T47D (cell line): ENCODE data around the gene CIDEB.

Source experiments
- DNase-seq, 2 experiments: peaks; one replicate each; pipeline versions ENCODE4 v3.0.0 to v3.0.0-alpha.2; 2011 to 2012; ENCODE audit warnings: low read depth in 1 of 2, low spot score in 1 of 2
- JUND ChIP-seq: IDR thresholded peaks from 2 replicates; pipeline ENCODE4 v1.6.1; 2012; ENCODE audit warnings: low read depth
- in situ Hi-C: cut with HindIII; loops from 2 replicates; pipeline ENCODE4 v1.10.0; 2016; ENCODE audit warnings: low sequenced_read_pairs, low pct_unique_long_range_greater_than_20kb

CIDEB gene

GRCh38 chr14:24314377-24315193 lies 6.8 kb upstream of the CIDEB start:
- TF ChIP-seq JUND, result no peak
- in situ Hi-C loops, result no loop called here
- DNase-seq, result no peak

GRCh38 chr14:24313913-24314312 lies 6.1 kb upstream of the CIDEB start:
- in situ Hi-C loops, result no loop called here
- TF ChIP-seq JUND, result no peak
- DNase-seq, result no peak

GRCh38 chr14:24312736-24313507 lies 5.1 kb upstream of the CIDEB start:
- DNase-seq, result no peak
- TF ChIP-seq JUND, result no peak
- in situ Hi-C loops, result no loop called here

DNA sequence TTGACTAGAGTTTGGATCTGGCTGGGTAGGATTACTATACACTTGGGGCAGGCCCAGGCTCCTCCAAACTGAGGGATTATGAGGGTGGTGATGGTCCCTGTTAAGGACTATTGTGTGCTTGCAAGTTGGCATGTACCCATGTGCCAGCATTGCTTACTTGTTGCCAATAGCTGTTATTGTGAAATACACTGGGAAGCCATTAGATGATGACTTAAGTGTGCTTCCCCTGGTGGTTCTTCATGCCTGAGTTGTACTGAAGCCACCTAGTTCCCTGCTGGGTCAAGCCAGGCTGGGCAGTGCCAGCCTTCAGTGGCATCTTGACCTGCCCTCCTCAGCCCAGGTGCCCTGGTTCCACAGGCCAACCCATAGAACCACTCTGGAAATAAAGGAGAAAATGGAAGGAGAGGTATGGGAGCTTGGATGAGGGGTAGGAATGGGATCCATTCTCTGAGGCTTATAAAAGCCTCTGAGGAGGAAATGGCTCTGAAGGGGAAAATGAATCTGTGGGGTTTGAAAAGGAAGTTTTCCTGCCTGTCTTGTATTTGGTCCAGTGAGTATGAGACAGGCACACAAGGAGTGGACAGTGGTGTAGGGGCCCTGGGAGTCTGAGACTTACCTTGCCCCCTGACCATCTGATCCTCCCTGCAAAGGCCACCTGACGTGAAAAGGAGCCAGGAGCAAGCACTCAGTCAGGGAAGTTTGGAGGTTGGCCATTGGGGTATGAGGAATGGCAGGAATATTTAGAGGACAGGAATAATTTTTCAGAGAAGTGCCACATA lies 4.2 kb upstream of the CIDEB start:
- no peak for TF ChIP-seq JUND
- in situ Hi-C loops, result no loop called here
- DNase-seq, result no peak

GRCh38 chr14:24310646-24311604 lies 3.1 kb upstream of the CIDEB start, which contains the start of gene LTB4R:
Gene LTB4R, plus strand, starts transcription at chr14:24311502. Its CDS starts 4,150 bp downstream, at chr14:24315652.
- in situ Hi-C loops, result no loop called here
- no peak for TF ChIP-seq JUND
- no peak for DNase-seq

- no peak for DNase-seq
- in situ Hi-C loops, result no loop called here
- TF ChIP-seq JUND, result no peak
Observed at GRCh38 chr14:24310265-24310645, 2.5 kb upstream of the CIDEB start.

DNA sequence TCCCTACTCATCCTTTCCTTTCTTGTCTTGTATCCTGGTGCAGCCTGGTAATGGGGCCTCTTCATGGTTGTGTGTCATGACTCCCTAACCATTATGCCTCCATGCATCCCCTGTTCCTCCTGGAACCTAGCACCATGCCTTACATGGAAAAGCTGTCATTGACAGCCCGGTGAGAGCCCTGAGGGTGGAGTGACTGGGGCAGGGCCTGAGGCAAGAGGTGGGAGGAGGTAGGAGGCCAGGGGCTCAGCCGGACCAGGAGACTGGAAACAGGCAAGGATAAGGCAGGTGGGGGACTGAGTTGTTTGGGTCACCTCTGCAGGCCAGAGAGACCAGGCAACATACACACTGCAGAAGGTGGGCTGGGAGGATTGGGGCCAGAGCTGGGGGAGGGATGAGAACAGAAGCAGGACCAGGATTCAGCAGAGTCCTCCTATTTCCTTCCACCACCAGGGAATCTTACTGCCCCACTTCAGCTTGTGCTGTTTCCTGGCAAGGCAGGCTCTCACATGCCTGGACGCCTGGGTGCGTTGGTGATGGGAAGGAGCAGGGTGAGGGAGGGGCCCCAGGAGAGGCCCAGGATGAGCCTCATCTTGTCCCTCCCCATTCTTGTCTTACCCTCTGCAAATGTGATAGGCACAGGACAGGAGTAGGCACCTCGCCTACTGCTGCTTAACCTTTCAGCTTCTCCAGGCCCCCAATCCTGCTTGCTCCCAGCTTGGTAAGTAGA lies 1.9 kb upstream of the CIDEB start, which contains the start of gene LTB4R2:
LTB4R2 (plus strand) TSS at position 603 of the 727 bp plus-strand sequence. CDS start 525 bp downstream, outside the sequence.
- no peak for TF ChIP-seq JUND
- in situ Hi-C loops, result no loop called here
- no peak for DNase-seq

DNA sequence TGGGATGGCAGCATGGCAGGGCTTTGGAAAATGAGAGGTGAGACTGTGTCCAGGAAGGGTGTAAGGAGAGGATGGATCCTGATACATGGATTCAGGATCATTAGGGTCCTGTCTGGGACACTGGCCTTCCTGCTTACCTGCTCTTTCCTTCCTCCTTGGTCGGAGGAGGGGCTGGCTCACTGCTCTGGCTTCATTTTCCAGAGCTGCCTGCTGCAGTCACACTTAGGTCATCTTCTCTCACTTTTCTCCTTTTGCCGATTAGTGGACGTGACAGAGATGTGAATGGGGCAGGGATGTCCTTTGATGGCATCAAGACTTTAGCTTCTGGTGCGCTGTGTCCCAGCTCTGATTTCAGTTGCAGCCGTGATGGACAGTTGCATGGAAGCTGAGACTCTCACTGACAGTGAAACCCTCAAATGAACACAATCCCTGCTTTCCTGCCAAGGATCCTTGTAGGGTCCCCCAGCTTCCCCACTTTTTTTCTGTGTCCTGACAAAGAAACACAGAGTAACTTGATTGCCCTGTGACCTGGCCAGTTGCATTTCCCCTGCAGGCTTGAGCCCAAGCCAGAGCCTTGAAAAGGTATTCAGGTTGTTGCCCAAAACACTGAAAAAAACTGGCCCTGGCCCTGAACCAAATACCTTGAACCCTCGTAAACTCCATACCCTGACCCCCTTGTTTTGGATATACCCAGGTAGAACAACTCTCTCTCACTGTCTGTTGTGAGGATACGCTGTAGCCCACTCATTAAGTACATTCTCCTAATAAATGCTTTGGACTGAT lies 756 bp upstream of the CIDEB start:
- in situ Hi-C loops, result no loop called here

DNA sequence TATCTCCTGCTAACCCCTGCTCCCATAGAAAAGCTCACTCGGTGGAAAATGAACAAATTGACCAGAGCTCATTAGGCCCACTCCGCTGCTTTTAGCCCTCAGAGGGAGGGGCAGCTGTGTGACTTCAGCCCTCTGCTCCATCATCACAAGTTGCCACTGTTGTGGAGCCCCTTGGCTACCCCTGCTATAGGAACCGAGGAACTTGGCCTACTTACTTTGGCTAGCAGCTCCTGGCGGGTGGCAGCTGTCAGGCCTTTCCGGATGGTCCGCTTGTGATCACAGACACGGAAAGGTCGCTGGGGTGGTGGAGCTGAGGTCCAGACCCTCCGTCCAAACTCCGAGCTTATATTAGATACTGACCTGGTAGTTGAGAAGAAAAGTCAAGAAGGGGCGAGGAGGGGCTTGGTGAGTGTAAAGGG lies 612 bp downstream of the CIDEB start:
- no peak for TF ChIP-seq JUND
- in situ Hi-C loops, result no loop called here
- DNase-seq, result no peak

More for the DNA sequence above, 756 bp upstream of the CIDEB start:
- no peak for DNase-seq
- TF ChIP-seq JUND, result no peak

DNA sequence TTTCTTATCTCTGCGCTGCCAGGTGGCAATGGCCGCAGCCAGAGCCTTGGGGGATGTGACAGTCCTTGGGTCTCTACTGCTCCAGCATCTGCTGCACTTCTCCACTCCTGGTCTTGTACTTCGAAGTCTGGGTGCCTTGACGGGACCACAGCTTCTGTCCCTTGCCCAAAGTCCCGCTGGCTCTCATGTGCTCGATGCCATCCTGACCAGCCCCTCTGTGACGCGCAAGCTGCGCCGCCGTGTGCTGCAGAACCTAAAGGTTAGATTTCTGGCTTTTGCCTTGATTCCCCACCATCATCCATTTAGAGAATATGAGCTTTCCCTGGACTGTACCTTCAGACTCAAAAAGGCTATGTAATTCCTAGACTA lies 3.8 kb downstream of the CIDEB start:
- in situ Hi-C loops, result no loop called here
- no peak for TF ChIP-seq JUND
- no peak for DNase-seq
